HG03460 (cell line): ENCODE measurements around the gene SYNPO2.
"Not testable (repeated sequence)": the region's sequence is repeated elsewhere in the genome, so short reads cannot be mapped to it uniquely, and the experiment has no call there.

Experiments used
- ATAC-seq: cut with Tn5 transposase; IDR thresholded peaks from one replicate; pipeline ENCODE4 v1.9.1; 2021; ENCODE audit not compliant: unreplicated experiment

The SYNPO2 gene

DNA sequence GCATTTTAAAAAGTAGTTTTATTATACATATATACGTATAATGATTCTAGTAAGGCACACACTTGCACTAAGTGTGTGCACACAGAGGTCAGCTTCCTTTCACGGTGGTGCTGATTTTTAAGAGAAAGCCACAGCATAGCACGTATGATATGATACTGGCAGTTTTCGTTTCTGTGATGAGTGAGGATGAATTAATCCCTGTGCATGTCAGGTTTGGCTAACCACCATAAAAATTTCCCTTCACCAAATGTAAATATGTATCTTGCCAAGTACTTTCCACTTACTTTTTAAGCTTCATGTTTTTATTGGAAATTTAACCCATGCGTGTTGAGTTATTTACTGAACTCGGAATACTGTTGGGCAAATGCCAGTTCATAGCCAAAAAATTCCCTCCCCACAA is 84.6 kb downstream of the SYNPO2 start:
- ATAC-seq, result no peak

DNA sequence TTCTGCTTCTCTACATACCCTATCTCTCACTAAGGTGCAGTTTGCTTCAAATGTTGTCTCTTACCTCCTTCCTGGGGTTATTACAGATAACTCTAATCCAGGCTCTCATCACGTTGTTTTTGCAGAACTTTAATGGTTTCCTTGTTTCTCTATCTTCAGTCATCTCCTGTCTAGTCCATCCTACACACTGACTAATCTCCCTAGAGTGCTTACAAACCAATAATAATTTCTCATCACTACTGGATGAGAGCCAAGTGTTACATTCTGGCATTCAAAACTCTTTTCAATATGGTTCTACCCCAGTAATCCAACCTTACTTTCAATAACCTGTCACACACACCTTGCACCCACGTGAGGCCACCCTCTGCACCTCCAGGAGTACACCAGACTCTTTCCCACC is 86.1 kb downstream of the SYNPO2 start:
- ATAC-seq, result no peak

DNA sequence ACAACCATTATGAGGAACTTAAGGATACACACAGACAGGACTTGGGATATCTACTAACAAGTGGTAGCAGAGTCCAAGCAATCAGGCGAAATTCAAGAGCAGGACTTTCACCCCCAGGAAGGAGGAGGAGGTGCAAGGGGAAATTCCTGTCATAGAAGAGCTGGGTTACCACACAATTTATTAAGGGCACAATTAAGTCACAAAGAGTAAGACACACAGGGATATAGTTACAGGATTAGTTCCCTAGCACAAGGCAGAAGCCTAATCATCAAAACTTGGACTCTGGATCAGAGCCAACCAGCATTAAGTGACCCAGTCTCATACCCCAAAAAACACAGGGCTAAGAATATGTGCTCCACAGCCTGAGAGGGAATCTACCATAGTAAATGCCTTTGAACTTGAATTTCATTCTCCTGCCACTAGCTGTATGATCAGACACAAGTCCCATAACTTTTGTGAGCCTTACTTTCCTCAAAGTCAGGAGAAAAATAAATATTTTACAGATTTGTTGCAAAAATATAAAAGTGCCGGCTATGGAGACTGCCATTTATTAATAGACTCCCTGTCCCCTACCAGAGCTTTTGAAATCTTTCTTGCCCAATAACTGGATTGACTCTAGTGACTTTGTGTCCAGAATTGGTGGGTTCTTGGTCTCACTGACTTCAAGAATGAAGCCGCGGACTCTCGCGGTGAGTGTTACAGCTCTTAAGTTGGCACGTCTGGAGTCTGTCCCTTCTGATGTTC is 87.0 kb downstream of the SYNPO2 start:
- no peak for ATAC-seq

DNA sequence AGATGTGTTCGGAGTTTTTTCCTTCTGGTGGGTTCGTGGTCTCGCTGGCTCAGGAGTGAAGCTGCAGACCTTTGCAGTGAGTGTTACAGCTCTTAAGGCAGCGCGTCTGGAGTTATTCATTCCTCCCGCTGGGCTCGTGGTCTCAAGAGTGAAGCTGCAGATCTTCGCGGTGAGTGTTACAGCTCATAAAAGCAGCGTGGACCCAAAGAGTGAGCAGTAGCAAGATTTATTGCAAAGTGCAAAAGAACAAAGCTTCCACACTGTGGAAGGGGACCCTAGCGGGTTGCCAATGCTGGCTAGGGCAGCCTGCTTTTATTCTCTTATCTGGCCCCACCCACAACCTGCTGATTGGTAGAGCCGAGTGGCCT is 87.5 kb downstream of the SYNPO2 start:
- ATAC-seq, result not testable (repeated sequence)

DNA sequence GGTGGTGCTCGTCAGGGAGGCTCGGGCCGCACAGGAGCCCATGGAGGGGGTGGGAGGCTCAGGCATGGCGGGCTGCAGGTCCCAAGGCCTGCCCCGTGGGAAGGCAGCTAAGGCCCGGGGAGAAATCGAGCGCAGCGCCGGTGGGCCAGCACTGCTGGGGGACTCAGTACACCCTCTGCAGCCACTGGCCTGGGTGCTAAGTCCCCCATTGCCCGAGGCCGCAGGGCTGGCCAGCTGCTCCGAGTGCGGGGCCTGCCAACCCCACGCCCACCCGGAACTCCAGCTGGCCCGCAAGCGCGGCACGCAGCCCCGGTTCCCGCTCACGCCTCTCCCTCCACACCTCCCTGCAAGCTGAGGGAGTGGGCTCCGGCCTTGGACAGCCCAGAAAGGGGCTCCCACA is 88.4 kb downstream of the SYNPO2 start:
- ATAC-seq, result not testable (repeated sequence)

DNA sequence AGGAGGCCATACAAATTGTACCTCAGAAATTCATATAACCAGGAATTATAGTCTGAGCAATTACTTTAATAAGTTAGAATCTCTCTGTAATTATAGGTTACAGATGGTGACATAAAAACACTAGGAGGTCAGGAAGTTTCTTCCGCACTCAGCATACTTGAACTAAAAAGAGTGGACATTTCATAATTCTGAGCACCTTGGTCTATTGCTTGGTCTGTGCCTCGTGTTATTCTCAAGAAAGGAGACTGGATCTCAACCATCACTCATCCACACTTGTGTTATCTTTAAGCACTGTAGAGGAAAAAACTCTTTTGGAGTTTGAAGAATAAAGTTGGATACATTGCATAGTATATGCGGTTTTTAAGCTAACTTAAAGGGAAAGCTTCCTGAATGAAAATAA is 91.1 kb downstream of the SYNPO2 start:
- no peak for ATAC-seq

DNA sequence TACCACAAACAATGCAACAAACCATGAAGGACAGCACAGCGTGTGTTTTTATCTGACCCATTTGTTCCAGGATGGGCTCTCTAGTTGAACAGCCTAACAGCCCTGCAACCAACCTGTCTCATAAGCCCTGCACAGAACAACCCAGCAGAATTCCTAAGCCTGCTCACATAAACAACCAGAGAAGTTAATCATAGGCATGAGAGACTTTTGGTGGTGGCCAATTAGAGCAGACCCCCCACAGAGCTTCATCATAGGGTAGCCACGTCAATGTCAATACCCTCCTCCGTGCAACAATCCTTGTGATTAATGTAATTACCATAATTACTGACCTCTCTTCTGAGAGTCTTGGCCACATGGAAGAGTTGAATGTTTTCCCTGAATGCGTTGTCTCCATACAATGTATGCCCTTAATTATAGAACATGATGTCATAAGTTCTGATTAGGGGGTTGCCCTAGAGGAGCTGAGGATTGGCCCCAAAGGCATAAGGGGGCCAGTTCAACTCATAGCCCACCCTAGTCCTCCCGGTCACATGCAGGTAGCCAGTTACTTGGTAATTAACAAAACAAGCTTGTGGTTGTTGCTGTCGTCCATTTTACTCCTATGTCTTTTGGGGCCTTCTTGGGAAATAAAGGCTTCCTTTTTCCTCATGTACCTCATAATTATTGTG is 92.7 kb downstream of the SYNPO2 start:
- ATAC-seq, result no peak

DNA sequence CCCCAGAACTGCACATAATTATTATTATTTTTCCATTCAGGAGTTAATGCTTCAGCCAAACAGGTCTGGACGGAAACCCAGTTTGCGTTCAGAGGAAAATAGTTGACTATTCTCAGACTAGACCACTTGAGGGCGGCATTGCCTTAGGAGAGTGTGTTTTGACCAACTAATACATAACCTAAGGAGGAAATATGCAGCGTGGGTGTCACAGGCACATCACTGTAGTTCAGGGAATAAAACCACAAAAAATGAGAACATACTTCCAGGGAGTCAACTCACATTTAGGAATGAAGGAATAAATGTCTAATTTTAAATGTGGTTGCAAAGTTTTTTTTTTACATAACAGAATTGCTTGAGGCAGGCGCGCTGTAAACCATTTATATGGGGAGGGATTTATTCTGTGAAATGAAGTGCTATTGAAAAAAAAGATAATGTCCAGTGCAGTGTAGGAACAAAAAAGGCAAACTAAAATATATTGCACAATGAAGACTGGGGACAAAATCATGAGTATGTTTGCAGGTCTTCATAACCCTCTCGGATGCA is 93.3 kb downstream of the SYNPO2 start:
- ATAC-seq, result peak; percentile 85

DNA sequence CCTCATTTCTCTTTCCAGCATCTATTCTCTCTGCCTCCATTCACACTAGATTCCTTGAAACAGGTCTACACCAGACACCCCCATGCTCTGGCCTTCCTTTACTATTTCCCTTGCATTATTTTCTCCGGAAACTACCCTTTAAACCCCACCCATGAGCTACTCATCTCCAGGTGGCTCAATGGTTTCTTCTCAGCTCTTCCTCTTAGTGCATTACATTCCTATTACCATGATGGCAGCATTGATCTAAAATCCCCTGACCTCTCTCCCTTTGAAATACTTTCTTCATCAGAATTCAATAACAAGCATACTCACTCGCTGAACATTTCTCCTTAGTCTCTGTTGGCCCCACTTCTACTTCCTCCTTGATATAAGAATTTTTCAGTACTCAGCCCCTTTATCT is 94.6 kb downstream of the SYNPO2 start:
- no peak for ATAC-seq

DNA sequence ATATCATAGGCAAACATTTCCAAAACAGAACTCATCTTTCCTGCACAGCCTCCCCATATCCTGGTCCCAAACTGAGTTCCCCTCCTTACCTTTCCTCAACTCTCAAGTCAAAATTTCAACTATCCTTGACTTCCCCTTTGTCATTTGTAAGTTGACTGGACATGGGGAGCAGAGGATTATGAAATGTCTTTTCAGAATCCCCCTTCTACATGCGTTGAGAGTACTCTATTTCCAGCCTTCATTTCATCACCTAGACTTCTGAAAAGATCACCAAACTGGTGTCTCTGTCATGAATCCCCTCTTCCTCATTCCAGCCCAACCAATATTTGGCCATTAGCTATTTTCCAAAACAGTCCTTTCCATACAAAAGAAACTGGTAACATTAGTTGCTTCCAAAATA is 95.2 kb downstream of the SYNPO2 start:
- no peak for ATAC-seq

DNA sequence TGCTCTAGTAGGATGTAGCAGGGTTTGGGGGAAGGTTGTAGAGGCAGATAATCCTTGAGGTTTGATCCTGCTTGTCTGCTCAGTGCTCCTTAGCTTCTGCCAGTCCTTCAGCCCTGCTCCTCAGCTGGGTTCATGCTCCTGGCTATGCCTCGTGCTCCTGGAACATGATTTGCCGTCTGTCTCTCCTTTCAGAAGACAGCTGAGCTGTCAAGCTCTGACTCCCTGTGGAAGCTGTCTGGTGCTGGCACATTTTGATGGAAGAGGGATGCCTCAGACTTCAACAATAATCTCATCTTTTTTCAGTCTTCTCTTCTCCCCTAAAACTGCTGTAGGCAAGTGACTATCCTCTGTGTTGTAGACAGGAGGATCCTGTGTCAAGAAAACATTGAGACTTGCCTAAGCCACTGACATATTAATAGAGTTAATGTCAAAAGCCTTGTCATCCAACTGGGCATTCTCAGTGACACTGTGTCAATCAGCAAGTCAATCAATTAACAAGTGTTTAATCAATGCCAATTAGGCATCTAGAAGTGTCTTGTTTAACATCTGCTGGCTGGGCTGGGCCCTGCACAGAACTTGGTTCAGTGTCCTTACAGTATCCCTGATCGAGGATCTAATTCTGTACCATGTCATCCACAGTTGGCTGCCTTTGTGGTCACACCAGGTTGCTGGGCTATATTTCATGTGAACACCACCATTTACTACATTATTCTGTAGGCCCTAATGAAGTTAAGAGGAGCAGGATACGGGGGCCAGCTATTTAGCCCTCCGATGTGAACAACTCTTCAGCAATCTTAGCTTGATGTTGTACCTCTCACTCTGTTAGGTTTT is 96.7 kb downstream of the SYNPO2 start:
- ATAC-seq, result no peak

DNA sequence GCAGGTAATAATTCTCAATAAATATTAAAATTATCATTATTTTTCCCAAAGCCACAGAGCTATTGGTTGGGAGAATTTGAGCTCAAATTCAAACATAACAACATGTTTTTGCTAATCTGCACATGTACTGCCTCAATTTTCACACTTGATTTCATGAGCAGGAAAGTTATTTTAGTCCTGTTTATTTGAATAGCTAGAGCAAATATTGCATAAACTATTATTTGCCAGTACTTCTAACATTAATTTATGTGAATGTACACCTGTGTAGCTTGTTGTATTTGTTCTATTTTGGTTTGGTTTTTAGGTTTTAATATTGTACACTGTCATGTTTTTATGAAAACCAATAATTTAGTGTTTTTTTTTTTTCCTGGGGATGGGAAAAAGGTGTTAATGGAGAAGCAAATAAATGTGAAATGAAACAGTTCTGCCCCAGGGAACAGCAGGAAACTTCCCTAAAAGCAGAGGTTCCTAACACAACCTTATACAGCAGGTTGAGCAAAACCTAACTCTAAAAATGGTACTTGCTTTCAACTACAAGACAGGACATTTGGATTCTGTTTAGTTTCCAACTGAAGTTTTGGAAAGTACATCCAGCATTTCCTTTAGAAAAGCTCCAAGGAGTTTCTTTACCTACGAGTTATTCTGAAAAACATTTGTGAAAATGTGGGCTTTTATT is 99.4 kb downstream of the SYNPO2 start:
- ATAC-seq, result no peak

DNA sequence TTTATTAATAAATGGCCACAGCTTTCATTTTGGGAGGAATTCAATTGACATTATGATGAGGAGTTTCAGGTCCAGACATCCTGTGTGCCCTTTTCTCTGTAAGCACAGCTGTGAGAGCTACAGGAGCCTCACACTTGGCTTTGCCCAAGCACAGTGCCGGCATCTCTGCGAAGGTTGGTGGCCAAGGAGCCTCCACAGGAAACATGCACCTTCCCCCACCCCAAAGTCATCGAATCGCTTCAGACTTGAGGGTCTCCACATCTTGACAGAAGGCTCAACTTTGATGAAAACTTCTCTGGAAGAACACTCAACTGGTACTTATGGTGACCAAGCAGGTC is 100.0 kb downstream of the SYNPO2 start:
- ATAC-seq, result no peak

DNA sequence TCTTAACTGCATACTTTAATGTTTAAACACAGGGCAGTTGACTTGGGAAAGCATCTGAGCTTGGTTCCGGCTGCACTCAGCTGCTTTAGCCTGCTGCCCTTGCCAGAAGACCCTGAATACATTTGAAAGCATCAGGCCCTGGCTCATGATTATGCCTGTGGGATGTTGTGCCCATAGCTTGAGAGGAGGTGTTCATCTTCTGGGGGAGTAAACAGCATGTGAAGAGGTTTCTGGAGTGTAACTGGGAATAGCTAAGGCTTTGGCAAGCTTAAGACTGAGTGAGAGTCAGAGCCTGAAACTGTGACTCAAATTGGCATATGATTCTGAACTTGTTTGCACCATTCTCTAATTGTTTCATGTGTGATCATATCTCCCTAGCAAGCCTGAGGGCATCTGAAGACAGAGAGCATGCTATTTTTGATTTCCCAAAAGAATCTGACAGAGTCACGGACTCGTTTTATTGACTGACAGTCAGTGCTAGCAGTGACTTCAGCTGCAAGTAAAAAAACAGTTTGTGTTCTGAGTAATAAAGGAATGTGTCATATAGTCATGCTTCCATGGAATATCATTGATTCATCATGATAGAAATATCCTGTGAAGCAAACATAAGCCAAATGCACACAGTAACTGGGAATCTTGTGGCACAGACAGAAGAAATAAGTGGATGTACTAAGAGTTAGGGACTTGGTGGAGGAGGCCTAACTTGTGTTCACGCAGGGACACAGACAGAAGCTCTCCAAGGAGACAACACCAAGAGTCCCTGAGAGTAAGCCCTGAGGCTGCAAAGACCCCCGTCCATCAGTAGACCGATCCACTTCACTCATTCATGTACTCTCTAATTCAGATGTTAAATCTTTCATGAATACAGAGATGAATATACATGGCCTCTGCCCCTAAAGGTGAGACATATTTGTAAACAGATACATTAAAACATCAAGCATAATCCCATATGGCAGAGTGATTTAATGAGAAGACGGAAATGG is 100.7 kb downstream of the SYNPO2 start:
- no peak for ATAC-seq

DNA sequence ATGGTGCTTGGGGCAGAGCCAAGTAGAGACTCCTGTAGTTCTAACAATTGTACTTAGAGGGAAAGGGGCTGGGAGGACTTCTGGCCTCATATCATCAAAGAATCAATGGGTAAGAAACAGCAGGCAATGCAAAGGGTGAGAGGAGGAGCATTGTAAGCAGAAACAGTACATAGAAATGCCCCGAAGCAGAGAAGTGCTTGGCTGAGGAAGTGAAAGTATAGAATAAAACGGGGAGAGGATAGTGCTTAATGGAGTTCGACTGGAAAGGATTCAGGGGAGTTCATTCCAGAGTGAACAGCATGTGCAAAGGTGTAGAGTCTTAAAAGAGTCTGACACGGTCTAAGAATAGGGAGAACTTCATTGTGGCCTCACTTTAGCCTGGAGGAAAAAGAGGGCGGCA is 103.0 kb downstream of the SYNPO2 start:
- no peak for ATAC-seq

DNA sequence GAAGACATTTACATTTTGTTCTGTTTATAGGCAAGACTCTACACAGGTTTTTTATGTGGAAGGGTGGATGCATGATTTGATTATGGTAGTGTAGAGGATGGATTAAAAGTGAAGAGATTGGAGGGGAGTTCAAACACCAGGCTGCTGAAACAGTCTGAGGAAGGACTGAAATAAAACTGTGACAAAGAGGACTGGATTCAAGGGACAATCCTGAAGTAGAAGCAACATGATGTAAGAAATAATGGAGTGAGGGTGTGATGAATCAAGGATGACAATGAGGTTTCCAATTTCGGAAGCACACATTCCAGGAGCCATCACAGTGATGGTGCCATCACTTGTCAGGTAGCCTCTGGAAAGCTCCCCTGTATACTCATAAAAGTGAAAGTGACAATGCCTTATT is 103.5 kb downstream of the SYNPO2 start:
- ATAC-seq, result no peak

DNA sequence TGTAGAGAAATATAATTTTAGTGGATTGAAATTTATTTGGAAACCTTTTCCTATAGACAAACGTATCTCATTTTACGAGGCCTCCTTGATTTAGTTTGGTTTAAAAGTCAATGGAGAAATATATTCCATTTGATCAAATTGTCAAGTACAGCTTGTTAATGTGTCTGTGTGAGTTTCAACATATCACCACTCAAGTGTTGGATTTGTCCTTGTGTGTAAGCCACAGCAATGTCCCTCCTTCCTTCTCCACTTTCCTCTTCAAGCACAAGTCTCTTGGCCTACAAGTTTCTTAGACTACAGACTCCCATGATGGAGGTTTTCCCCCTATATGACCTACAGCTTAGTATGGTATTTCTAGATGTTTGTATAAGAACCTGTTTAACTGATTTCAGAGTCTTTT is 104.7 kb downstream of the SYNPO2 start:
- no peak for ATAC-seq

DNA sequence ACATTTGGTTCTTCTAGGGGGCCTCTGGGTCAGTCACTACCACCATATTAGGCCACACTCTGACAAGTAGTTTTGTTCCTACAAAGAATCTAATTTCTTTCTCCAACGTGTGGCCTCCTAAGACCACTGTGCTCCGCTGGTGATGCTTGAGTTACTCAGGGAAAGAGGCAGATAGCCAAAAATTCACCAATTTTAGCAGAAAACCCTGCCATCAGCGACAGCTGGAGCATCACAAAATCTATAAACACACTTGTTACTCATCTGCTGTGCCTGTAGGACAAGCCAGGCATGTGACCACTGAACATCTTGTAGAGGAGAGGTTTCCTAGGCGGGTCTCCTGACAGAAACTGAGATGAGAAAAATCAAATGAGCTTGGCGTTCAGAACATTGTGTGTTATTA is 105.4 kb downstream of the SYNPO2 start:
- ATAC-seq, result no peak

DNA sequence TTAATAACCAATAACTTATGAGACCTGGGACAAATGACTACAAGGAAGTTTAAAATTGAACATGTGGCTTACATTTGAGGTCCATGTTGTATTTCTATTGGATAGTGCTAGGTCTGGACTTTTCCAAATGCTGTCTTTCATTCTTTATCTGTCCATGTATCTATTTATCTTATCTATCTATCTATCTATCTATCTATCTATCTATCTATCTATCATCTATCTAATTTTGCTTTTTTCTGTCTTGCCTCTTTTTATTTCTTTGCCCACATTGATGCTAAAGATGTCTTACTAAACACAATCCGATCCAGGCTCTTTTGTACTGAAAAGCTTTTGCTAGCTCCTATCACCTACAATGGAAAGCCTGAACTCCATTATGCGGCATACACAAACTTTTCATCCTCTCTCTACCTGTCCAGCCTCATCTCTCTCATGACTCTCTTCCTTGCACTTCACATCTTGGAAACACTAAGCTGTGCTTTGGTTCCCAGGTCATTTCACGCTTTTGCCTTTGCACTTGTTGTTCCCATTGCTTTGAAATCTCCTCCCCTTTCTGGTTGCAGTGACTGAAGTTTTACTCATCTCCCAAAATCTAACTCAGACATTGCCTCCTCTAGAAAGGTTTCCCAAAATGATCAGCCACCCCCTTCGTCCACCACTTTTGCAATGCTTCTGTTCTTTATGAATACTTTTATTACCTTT is 107.2 kb downstream of the SYNPO2 start:
- ATAC-seq, result no peak

DNA sequence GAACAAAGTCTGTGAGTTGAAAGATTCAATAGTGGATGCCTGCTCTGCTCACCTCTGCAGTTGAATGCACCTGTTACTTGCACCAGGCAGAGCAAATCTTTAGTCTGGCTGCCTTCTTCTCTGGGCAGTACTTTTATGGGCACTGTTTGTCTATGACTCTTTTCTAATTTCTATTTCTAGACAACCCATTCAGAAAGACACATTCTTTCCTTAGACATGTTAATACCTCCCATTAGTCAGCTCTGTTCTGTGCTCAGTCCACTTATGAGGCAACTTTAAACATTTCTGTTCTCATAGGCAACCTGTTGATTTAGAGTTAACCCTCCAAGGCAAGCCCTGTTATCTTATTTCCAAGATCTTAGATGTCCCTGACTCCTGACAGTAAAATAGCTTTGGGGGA is 108.9 kb downstream of the SYNPO2 start:
- ATAC-seq, result no peak
